Keratinocyte (primary cell): ENCODE measurements around the gene GMCL1.

ENCODE experiments used
- CTCF ChIP-seq, 3 experiments: IDR thresholded peaks in 1 of 3; conservative IDR thresholded peaks in 1 of 3; optimal IDR thresholded peaks in 1 of 3; 2 replicates in 2 of 3; 3 replicates in 1 of 3; pipeline versions ENCODE3 to v1.5.1; 2011; ENCODE audit warnings: low read length in 3 of 3, mild to moderate bottlenecking in 3 of 3, moderate library complexity in 2 of 3, control low read depth in 1 of 3, inconsistent platforms in 1 of 3; ENCODE audit not compliant: insufficient read depth in 2 of 3; ENCODE audit errors: extremely low read depth in 1 of 3
- EZH2 ChIP-seq: IDR thresholded peaks from one replicate; pipeline ENCODE4 v1.6.1; 2012; ENCODE audit warnings: inconsistent platforms, mild to moderate bottlenecking, low read length, moderate library complexity

GRCh38 chr2:69816923-69817542, 12.4 kb upstream of the GMCL1 start:
- TF ChIP-seq CTCF (optimal IDR thresholded peaks at IDR 0.05 in 1 of 3, IDR thresholded peaks at IDR 0.05 in 1 of 3, conservative IDR thresholded peaks at IDR 0.05 in 1 of 3; ENCODE audit: extremely low read depth in 1 of 3, insufficient read depth in 2 of 3, low read length in 3 of 3): peak; percentile 54 to 90 (median 69)
- no peak for TF ChIP-seq EZH2
